CD4-positive, alpha-beta T cell (primary cell): ENCODE measurements around the gene ECEL1. TPM values are rescaled to one million over a fixed set of nuclear protein-coding genes. Genes with fewer than 3 reads are reported as not detected.

ENCODE experiments used
- ATAC-seq: fragments of 200-7000 bp; cut with Tn5 transposase; one replicate; pipeline ENCODE4 v1.10.0; 2022; ENCODE audit warnings: mild to moderate bottlenecking; ENCODE audit not compliant: poor library complexity
- CTCF ChIA-PET: fragments of 350-600 bp; sonication (Branson Sonifier 250); formaldehyde crosslinking; loops from one replicate; lab custom pipeline; 2021; ENCODE audit warnings: antibody characterized with exemption, inconsistent platforms; lab: Charles Lee
- POLR2A ChIA-PET: fragments of 350-600 bp; sonication (Branson Sonifier 250); formaldehyde crosslinking; loops from one replicate; lab custom pipeline; 2021; ENCODE audit warnings: antibody characterized with exemption, inconsistent platforms; lab: Charles Lee
- DNase-seq, 14 experiments: peaks; one replicate each; pipeline ENCODE4 v3.0.0-alpha.2; 2013 to 2020; ENCODE audit warnings: mixed read lengths in 2 of 14
- H3K27ac ChIP-seq, 2 donors: one replicate each; pipeline versions ENCODE4 v1.5.1 to v1.7.0; 2013; ENCODE audit warnings: low read length in 2 of 2, low read depth in 1 of 2, mild to moderate bottlenecking in 1 of 2
- H3K27me3 ChIP-seq, 2 experiments: 1 replicate in 1 of 2; 2 replicates in 1 of 2; pipeline versions ENCODE4 v1.6.1 to v1.7.0; 2013; ENCODE audit warnings: low read length in 2 of 2, control low read depth in 1 of 2, mild to moderate bottlenecking in 1 of 2, moderate library complexity in 1 of 2; ENCODE audit not compliant: insufficient read depth in 2 of 2, control insufficient read depth in 1 of 2
- H3K36me3 ChIP-seq: one replicate; pipeline ENCODE4 v1.6.1; 2013; ENCODE audit warnings: low read length, control low read depth; ENCODE audit not compliant: insufficient read depth
- H3K4me1 ChIP-seq: one replicate; pipeline ENCODE4 v1.6.1; 2013; ENCODE audit warnings: low read length, control low read depth; ENCODE audit not compliant: insufficient read depth
- H3K4me3 ChIP-seq: one replicate; pipeline ENCODE4 v1.5.1; 2013; ENCODE audit warnings: mild to moderate bottlenecking, low read length, moderate library complexity
- H3K9me3 ChIP-seq, 2 experiments: 1 replicate in 1 of 2; 2 replicates in 1 of 2; pipeline versions ENCODE4 v1.6.1 to v1.7.0; 2013; ENCODE audit warnings: low read length in 2 of 2, mild to moderate bottlenecking in 2 of 2, control low read depth in 1 of 2, moderate library complexity in 1 of 2; ENCODE audit not compliant: control insufficient read depth in 1 of 2, insufficient read depth in 1 of 2
- H3K27ac Mint-ChIP-seq: one replicate; pipeline ENCODE4 v1.8.0; 2020; ENCODE audit warnings: mixed read lengths
- H3K27me3 Mint-ChIP-seq: one replicate; pipeline ENCODE4 v1.8.0; 2021; ENCODE audit warnings: mixed read lengths
- H3K36me3 Mint-ChIP-seq: one replicate; pipeline ENCODE4 v1.8.0; 2021; ENCODE audit warnings: low read depth, mixed read lengths
- H3K4me1 Mint-ChIP-seq: one replicate; pipeline ENCODE4 v1.8.0; 2021; ENCODE audit warnings: low read depth, mixed read lengths
- H3K4me3 Mint-ChIP-seq: one replicate; pipeline ENCODE4 v1.8.0; 2020; ENCODE audit warnings: mild to moderate bottlenecking, mixed read lengths
- H3K9me3 Mint-ChIP-seq: one replicate; pipeline ENCODE4 v1.8.0; 2020; ENCODE audit warnings: mixed read lengths
- CTCF ChIP-seq: fragments of 200-600 bp; IDR thresholded peaks from one replicate; pipeline ENCODE4 v1.8.0; 2022; ENCODE audit warnings: antibody characterized with exemption, mild to moderate bottlenecking
- intact Hi-C, 2 experiments: fragments of 100-400 bp; cut with DNase I in 1 of 2; cut with micrococcal nuclease in 1 of 2; formaldehyde crosslinking; loops; one replicate each; pipeline versions ENCODE4 v1.15.1 to v1.9.0; 2023 to 2025; cut with DNase I, micrococcal nuclease
- total RNA-seq, 174 experiments: library from RNA in 2 of 174; stranded (reverse) in 2 of 174; gene quantifications; one replicate each; pipeline ENCODE4 v1.2.3 and lab custom pipeline; 2021 to 2026

The ECEL1 gene
- total RNA-seq, 2 experiments from 2014 or later = not detected

- Histone ChIP-seq H3K4me3 (no peak overlapping the region), H3K9me3 (peaks cover 0 to 15% of the 10 kb centered on the region in 2 experiments), H3K27ac (no peak overlapping the region), H3K36me3 (no peaks in the 10 kb centered on the region), H3K27me3 (peaks cover 20 to 21% of the 10 kb centered on the region in 2 experiments), H3K4me1 (peaks cover 13% of the 10 kb centered on the region)
- Mint-ChIP-seq H3K36me3 (no peaks in the 10 kb centered on the region), H3K27me3 (peaks cover 52% of the 10 kb centered on the region), H3K4me1 (peaks cover 12% of the 10 kb centered on the region), H3K4me3 (no peak overlapping the region), H3K27ac (no peak overlapping the region), H3K9me3 (no peaks in the 10 kb centered on the region)
- CTCF ChIA-PET = interaction anchor here (0.7 kb wide), 1 partner anchor 38 kb away, joined by 4 read pairs; no protein-coding TSS in a partner anchor
- ATAC-seq (no peak), DNase-seq (no peak)
- no peak for TF ChIP-seq CTCF
- intact Hi-C loops = no loop called here
- POLR2A ChIA-PET = no interaction called here
These were observed 44.8 kb upstream of the ECEL1 start for GRCh38 chr2:232532419-232532818.

DNA sequence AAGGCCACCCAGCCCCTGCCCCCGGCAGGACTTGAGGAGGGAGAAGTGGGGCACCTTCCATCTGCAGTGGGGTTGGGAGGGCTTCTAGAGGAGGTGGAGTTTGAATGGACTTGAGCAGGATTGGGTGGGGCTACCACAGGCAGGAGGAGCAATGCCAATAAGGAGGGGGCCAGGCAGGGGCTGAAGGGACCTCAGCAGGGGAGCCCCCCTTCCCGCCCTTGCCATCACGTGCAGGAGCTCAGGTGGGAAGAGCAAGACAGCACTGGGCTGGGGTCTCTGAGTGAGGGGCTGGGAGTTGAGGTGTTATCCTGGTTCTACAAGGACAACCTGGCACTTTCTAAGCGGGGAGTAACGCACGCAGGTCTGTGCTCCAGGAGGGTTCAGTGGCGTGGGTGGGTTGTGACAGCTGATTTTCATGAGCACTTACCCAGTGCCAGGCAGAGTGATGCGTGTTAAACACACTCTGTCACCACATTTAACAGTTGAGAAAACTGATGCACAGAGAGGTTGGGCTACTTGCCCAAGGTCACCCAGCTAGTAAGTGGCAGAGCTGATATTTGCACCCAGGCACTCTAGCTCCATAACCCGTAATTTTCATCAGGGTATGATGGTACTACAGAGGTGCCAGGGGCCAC, 43.1 kb upstream of the ECEL1 start:
- Mint-ChIP-seq H3K27me3 (peaks cover 48% of the 10 kb centered on the region), H3K4me1 (peaks cover 12% of the 10 kb centered on the region), H3K27ac (no peak overlapping the region), H3K36me3 (no peaks in the 10 kb centered on the region), H3K9me3 (no peaks in the 10 kb centered on the region), H3K4me3 (no peak overlapping the region)
- Histone ChIP-seq H3K27ac (no peak overlapping the region), H3K27me3 (peaks cover 11 to 21% of the 10 kb centered on the region in 2 experiments), H3K36me3 (no peaks in the 10 kb centered on the region), H3K9me3 (peaks cover 0 to 8% of the 10 kb centered on the region in 2 experiments), H3K4me1 (peaks cover 13% of the 10 kb centered on the region), H3K4me3 (no peak overlapping the region)
- POLR2A ChIA-PET = interaction anchor here (1.4 kb wide), 1 partner anchor 20 kb away, joined by 3 read pairs; the partner anchor contains the start of genes EIF4E2 and TIGD1
- CTCF ChIA-PET = no interaction called here
- intact Hi-C loops = no loop called here
- TF ChIP-seq CTCF = no peak
- DNase-seq (no peak), ATAC-seq (no peak)

- no peak for TF ChIP-seq CTCF
- no peaks in the 10 kb centered on the region for H3K36me3 Mint-ChIP-seq
- Histone ChIP-seq H3K4me3 (no peak overlapping the region), H3K4me1 (peaks cover 13% of the 10 kb centered on the region), H3K27me3 (peaks cover 10 to 25% of the 10 kb centered on the region in 2 experiments), H3K27ac (no peak overlapping the region), H3K9me3 (peaks cover 0 to 2% of the 10 kb centered on the region in 2 experiments), H3K36me3 (no peaks in the 10 kb centered on the region)
- H3K4me1 Mint-ChIP-seq = peaks cover 12% of the 10 kb centered on the region
- DNase-seq (no peak), ATAC-seq (no peak)
- H3K9me3 Mint-ChIP-seq = no peaks in the 10 kb centered on the region
- H3K27ac Mint-ChIP-seq = no peak overlapping the region
- POLR2A ChIA-PET = no interaction called here
- CTCF ChIA-PET = no interaction called here
- intact Hi-C loops = loop anchor here in 1 of 2 experiments (10.0 kb wide), 1 partner anchor 605 kb away; the partner anchor contains the start of gene NPPC
- no peak overlapping the region for H3K4me3 Mint-ChIP-seq
- H3K27me3 Mint-ChIP-seq = peaks cover 48% of the 10 kb centered on the region
These were observed 42.3 kb upstream of the ECEL1 start for GRCh38 chr2:232529806-232530547.
